Measurements from ENCODE around the gene FHIT.

FHIT gene

DNA sequence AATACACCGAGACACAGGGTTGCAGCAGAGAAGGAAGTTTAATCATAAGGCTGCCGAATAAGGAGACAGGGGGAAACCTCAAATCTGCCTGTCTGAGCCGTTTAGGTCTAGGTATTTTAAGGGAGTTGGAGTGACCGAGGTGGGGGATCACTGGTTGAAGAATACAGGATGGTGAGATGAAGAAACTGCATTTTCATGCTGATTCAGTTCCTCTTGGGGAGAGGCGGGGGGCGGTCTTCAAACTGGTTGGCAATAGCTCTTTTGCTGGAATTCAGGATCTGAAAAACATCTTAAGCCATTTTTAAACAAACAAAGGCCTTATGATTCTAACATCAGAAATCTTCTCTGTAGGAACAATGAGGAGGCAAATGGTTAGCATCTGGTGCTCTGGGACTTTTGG, 1502.0 kb downstream of the FHIT start:
- H3K4me3 ChIP-seq (ENCODE audit: control insufficient read depth, low read depth, low read length), result no peak overlapping the region
- no peak for TF ChIP-seq CTCF (IDR thresholded peaks at IDR 0.05; ENCODE audit: control insufficient read depth, insufficient read depth, low read depth, low read length, missing control alignments)
- no peak for DNase-seq (ENCODE audit: low read depth)

- no peak overlapping the region for H3K4me3 ChIP-seq (ENCODE audit: control insufficient read depth, low read depth, low read length)
Measured at GRCh38 chr3:59746585-59746984, 1504.7 kb downstream of the FHIT start.

DNA sequence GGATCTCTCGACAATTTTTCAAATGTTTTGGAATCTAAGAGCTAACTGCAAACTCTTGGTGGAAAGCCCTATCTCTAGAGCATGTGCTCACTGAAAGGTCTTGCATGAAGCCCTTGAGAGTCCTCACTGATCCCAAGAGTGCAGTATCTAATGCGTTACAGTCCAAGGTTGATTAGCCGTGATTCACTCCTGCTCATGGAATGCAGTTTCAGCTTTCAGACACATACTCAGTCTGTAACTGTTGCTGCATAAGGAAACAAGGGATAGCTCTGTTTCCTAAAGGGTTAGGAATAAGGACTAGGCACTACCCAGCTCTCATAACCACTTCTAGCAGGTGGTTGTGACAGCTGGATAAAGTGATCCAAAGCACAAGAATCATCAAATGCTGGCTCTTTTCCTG, 1514.0 kb downstream of the FHIT start:
- H3K4me3 ChIP-seq (ENCODE audit: control insufficient read depth, low read depth, low read length), result no peak overlapping the region
- no peak for DNase-seq (ENCODE audit: low read depth)
- no peak for TF ChIP-seq CTCF (IDR thresholded peaks at IDR 0.05; ENCODE audit: control insufficient read depth, insufficient read depth, low read depth, low read length, missing control alignments)

More at GRCh38 chr3:59746585-59746984, 1504.7 kb downstream of the FHIT start:
- no peak for DNase-seq (ENCODE audit: low read depth)
- TF ChIP-seq CTCF (IDR thresholded peaks at IDR 0.05; ENCODE audit: control insufficient read depth, insufficient read depth, low read depth, low read length, missing control alignments), result no peak

- H3K4me3 ChIP-seq (ENCODE audit: control insufficient read depth, low read depth, low read length), result no peak overlapping the region
- DNase-seq (ENCODE audit: low read depth), result no peak
- TF ChIP-seq CTCF (IDR thresholded peaks at IDR 0.05; ENCODE audit: control insufficient read depth, insufficient read depth, low read depth, low read length, missing control alignments), result no peak
Measured at GRCh38 chr3:59734061-59734460, 1517.2 kb downstream of the FHIT start.

GRCh38 chr3:59733041-59733809, 1518.0 kb downstream of the FHIT start:
- DNase-seq (ENCODE audit: low read depth), result no peak
- TF ChIP-seq CTCF (IDR thresholded peaks at IDR 0.05; ENCODE audit: control insufficient read depth, insufficient read depth, low read depth, low read length, missing control alignments), result no peak
- H3K4me3 ChIP-seq (ENCODE audit: control insufficient read depth, low read depth, low read length), result no peak overlapping the region

DNA sequence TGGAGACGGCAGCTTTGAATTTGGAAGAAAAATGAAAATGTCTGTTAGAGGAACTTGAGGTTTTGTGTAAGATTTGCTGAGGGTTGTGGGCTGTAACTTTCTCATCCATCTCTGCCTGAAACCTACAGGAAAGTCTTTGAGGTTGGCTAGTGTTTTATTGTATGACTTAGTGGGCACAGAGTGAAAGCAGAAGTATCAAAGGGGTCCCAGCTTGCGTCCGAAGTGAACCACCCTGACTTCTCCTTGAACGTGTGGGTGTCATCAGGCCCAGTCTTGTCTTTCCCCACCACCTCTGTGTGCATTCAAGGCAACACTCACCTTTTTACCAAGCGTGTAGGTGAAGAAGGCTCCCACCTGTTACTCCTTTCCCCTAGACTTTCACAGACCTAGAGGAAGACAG, 1519.3 kb downstream of the FHIT start:
- H3K4me3 ChIP-seq (ENCODE audit: control insufficient read depth, low read depth, low read length), result no peak overlapping the region
- TF ChIP-seq CTCF (IDR thresholded peaks at IDR 0.05; ENCODE audit: control insufficient read depth, insufficient read depth, low read depth, low read length, missing control alignments), result no peak
- DNase-seq (ENCODE audit: low read depth), result no peak

Measured in AG09309 (cell line).